Measurements from ENCODE around the gene GZMM.

- TF ChIP-seq, protein P1, sequence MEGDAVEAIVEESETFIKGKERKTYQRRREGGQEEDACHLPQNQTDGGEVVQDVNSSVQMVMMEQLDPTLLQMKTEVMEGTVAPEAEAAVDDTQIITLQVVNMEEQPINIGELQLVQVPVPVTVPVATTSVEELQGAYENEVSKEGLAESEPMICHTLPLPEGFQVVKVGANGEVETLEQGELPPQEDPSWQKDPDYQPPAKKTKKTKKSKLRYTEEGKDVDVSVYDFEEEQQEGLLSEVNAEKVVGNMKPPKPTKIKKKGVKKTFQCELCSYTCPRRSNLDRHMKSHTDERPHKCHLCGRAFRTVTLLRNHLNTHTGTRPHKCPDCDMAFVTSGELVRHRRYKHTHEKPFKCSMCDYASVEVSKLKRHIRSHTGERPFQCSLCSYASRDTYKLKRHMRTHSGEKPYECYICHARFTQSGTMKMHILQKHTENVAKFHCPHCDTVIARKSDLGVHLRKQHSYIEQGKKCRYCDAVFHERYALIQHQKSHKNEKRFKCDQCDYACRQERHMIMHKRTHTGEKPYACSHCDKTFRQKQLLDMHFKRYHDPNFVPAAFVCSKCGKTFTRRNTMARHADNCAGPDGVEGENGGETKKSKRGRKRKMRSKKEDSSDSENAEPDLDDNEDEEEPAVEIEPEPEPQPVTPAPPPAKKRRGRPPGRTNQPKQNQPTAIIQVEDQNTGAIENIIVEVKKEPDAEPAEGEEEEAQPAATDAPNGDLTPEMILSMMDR (IDR thresholded peaks at IDR 0.05): no peak
- TF ChIP-seq POLR2A (IDR thresholded peaks at IDR 0.05) (no peak), EP300 (IDR thresholded peaks at IDR 0.05) (no peak)
Observed at GRCh38 chr19:497491-497868, 46.4 kb upstream of the GZMM start.
